NCI-H1417 (cell line): ENCODE data around the gene GNAL.

Experiments used
- DNase-seq, 3 experiments: peaks; one replicate each; lab custom pipeline; 2025; lab: John Stamatoyannopoulos, UW

GNAL gene

DNA sequence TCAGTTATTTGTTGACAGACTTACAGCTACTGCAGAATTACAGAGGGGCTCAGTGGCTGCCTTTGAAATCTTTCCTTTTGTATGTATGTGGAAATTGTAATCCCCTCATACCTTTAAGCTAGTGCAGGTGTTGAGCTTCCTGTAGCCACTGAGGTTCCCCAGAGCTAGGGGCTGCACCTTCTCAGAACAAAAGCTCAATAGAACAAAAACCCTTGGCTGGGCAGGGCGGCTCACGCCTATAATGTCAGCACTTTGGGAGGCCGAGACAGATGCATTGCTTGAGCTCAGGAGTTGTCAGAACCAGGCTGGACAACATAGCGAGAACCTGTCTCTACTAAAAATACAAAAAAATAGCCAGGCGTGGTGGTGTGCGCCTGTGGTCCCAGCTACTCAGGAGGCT, 120.8 kb downstream of the GNAL start:
- no peak for DNase-seq

DNA sequence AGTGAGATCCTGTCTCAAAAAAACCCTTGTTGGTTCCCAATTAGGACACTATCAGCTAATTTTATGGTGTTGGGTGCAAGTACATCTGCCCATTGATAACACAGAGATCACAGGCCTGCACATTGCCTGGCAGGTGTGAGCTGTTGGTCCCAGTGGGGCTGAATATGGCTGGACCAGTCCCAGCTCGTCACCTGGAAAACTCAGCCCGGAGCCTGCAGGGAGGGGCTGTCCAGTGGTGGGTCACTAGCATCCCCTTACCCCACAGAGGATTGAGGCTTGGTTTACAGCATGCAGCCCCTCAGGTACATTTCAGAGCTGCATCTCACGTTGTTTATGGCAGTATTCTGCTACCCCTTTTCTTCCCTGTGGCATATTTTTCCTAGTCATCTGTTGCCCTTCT, 121.3 kb downstream of the GNAL start:
- no peak for DNase-seq

DNA sequence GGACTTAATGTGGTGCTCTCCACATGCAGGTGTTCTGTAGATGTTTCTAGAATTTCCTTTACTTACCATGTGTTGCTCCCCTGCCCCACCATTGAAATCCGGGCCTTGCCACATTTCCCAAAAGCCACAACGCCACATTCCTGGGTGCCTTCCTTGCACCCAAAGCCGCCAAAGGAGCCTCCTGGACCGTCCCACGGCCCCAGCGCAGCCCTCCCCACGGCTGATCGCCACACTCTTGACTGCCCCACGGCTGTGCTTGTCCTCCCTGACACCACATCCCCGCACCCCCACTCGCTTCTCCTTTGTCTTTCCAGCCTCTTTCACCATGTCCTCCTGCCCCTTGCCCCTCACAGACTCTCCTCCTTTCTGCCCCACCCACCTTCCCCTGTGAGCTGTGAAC, 121.9 kb downstream of the GNAL start:
- no peak for DNase-seq

DNA sequence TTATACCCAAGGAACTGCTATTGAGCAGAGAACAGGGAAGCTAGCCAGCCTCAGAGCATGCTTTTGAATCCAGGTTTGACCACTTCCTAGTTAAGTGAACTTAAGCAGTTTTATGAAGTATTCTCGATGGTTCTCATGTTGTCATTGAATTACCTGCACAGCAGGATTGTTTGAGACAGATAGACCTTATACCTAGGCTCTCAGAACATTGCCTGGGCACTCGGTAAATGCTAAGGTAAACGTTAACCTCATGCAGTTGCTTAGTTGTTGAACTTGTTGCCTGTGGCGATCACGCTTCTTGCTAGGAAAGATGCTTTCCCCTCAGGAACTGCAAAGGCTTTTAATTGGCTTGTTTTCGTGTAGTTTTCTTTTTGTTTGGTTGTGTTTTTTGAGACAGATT, 128.2 kb downstream of the GNAL start:
- DNase-seq: no peak

DNA sequence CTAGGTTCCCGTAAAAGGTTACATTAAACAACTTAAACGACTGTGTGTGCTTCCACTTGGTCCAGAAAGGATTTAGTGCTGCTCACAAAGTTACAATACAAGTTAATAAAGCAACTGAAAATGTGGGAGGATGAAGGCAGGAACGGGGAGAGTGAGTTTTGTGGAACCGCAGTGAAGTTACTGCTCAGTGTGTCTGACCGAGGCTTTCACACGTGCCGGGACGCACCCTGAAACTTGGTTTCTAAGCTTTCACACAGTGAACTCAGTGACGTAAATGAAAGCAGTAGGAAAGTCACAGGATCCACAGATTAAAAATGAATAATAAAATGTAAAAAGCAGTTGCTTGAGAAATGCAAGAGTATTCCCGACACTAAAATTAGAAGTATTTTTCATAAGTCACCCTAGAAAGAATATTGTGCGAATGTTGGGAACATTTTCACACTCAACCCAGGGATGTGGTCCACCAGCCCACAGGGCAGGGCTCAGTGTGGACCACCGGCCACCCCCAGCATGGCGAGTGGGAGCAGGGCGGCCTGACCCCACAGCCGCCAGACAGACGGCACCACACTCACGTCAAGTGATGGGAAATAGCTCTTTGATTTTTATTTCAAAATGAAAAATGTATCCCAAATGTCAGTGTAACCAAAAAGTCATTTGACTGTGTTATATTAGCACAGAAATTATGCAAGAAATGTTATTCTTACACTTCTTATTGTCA, 129.6 kb downstream of the GNAL start:
- no peak for DNase-seq

DNA sequence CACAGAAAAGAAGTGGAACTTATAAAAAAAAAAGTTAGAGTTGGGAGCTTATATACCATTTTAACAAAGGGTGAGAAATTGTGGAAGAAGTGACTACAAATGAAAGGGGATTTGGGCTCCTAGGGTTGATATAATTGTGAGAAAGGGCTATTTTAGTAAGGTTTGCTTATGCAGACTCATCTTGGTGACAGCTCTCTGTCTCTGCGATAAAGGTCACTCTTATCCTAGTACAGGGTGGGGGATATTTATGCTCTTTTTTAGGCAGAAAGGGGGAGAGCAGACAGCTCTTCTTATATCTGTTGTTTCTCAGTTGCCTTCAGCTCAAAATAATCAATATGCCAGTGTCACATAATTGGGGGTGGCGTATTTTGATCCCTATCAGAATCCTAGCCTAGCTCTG, 130.9 kb downstream of the GNAL start:
- no peak for DNase-seq

DNA sequence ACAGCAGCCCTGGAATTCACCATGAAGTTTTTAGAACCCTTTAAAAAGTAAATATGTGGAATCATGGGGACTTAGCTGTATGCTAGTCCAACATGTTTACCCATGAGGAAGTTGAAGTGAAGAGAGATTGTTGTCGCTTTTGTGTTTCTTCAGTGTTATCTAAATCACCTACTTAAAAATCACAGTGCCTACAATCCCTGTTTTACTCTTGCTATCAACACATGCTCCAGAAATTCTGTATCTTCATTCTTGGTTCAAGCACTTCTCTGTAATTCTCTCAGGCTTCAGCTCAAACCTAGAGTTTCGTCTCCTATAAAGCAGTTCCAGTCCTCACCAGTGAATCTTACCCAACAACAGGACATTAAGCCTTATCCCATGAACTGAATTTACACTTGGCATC, 131.6 kb downstream of the GNAL start:
- no peak for DNase-seq

DNA sequence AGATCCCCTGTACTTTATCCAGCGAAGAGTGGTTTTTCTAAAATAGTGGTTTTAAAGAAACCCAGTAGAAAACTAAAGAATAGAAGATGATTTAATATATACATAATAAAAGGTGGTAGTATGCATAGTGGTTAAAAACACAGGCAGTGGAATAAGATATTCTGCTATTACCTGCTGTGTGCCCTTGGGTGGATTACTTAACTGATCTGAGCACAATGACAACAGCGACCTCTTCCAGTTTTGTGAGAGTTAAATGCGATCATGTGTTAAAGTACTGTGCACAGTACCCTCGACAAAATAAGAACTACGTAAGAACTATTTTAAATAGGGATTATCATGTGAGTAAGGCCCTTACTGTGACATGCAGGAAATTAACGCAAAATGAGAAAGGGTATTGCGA, 132.1 kb downstream of the GNAL start:
- no peak for DNase-seq

DNA sequence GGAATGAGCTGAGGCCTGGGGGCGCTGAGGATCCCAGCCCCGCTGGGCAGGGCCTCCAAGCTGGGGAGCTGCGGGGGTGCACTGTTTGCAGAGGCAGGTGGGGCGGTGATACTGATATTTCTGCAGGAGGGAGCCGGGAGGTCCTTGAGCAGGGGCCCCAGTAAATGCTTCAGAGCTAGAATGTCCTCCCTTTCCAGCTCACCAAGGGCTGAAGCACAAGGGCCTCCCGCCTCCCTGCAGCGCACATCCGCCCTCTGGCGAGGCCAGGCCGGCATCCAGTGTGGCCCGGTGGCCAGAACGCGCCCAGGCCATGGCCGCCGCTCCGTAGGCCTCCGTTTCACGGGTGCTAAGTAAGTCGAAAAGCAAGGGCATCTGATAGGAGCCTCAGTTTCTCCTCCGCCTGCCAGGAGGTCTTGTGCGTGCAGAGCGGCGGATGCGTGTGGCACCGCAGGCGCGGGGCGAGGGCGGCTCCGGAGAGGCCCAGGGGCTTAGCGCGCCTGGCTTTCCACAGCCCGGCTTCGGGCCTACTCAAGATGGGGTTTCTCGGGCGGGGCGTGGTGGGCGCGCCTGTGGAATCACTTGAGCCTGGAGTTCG, 132.7 kb downstream of the GNAL start:
- DNase-seq: no peak

DNA sequence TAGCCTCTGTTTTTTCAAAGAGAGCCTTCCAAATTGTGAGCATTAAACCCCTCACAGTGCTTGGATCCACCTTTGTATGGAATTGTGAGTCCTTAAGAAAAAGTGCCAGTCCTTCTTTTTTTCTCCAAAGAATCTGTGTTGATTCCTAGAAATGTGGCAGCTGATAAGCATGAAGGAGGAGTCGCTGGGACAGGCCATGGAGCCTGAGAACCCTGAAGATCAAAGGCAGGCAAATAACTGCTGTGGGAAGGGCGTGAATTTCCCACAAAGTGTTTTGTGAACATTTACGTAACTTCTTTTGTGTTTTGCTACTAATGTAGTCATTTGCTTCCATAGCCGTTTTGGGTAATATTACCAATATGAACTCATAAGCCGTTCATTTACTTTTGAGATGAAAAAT, 134.5 kb downstream of the GNAL start:
- DNase-seq: no peak

DNA sequence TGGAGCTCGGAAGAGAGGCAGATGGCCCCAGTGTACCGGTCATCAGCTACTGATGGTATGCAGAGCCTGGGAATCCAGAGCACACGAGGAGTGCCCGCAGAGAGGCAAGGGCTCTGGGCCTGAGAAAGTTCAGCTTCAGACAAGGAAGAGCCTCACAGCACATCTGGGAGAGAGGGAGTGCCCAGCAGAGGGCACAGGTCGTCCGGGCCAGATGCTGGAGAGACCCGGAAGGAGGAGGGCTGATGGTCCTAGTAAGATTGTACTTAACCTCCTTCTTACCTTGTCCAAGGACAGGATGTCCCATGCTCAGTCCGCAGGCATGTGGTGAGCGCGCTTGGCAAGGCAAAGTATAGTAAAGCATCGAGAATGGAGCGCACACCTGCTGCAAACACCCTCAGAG, 137.8 kb downstream of the GNAL start:
- DNase-seq: no peak

DNA sequence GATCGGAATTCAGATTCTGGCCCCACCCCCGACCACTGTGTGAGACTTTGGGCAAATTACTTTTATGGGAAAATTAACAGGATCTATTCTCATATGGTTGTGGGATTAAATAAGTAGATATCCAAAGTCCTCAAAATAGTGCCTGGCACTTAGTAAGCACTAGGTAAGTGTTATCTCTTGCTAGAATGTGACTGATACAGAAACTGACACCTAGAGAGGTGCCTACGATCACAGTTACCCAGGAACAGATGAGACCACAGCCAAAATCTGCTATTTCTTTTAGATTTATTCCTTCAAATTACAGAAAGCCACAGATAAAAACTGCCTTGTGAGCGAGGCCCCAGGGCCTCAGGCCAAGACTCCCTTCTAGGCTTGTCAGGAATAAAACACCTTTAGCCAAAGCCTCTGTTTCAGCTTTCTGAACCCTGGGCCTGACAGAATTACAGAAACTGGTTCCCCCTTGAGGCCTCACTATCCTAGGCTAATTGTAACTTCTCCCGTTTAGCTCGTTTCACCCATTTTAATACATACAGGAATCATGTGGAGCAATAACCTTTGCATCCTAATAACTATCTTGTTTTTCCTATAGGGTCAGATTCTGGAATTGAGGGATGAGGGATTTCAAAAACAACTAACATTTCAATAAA, 139.8 kb downstream of the GNAL start:
- no peak for DNase-seq

DNA sequence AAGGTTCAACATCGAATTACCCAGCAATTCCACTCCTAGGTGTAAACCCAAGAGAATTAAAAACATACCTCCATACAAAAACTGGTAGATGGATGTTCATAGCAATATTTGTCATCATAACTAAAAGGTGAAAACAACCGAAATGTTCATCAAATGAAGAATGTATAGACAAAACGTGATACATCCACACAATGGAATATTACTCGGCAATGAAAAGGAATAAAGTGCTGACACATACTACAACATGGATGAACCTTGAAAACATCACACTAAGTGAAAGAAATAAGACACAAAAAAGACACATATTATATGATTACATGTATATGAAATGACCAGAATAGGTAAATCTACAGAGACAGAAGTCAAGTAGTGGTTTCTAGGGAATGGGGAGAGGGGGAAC, 141.5 kb downstream of the GNAL start:
- no peak for DNase-seq

DNA sequence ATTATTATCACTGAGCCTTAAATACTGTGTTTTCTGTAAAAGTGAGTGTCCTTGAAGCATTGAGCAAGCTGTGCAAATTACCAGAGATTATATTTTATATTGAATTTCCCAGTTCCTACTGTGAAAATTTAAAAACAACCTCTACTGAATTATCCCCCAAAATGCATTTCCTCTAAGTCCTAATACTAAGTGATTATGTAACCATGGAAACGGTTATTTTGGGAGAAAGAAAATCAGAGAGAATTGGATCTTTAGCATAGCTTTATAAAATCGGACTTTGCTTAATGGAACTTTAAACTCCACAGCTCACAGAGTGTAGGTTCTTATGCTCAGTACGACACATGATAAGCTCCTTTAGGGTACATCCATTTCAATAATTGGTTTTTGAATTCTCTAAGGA, 142.9 kb downstream of the GNAL start:
- DNase-seq: peak in 1 of 3 experiments; percentile 47

DNA sequence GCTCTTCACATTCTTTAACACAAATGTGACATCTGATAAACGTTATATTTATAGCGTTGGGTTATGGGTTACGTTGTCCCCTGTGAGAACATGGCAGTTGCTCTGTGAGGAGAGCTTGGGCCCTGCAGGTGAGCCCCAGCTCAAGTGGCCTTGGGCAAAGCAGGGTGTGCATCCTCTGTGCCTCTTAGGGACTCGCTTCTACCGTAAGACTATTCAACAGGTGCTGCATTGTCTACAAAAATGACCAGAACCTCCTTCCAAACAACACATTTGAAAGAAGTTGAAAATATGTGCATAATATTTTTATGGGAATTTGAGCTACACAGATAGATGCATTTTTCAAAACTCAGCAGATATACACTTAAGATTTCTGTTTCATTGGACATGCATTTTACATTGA, 145.7 kb downstream of the GNAL start:
- DNase-seq: no peak

DNA sequence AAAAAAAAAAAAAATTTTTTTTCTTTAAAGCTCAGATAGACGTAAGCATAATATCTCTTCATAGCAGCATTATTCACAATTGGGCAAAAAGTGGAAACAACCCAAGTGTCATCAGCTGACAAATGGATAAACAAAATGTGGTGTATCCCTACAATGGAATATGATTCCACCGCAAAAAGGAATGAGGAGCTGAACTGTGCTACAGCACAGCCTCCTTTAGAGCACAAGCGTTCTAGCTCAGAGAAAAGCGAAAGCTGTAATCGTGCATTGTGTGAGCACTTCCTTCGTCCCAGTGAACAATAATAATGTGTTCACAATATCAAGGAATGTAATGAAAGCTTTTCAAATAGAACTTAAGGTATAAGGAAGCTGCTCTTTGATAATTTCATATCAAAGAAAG, 150.5 kb downstream of the GNAL start:
- no peak for DNase-seq

DNA sequence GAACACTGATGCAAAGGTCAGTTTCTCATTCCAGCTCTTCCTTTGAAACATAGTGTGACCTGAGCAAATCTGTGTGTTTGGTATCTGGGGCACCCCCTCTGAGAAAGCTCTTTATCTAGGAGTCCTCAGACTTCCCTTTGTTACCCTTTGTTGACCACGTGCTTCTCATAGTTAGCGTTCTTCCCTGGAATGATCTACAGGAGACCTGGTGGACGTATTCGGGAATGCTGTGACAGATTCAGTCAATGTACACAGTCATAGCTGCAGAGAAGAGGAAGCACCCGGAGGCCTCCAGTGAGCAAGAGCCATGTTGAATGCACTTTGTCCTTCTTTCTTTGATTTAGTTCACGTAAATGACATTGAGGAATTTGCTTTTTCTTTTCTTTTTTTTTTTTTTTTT, 151.4 kb downstream of the GNAL start:
- no peak for DNase-seq

DNA sequence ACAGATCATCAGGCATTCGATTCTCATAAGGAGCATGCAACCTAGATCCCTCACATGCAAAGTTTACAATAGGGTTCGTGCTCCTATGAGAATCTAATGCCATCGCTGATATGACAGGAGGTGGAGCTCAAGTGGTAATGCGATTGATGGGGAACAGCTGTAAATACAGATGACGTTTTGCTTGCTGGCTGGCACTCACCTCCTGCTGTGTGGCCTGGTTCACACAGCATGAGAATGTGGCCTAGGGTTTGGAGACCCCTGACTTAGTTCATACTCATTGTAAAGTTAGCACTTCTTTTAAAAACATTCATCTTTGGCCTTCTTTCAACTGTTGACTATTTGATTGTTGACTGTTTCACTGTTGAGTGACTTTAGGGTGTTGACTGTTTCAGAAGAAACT, 153.5 kb downstream of the GNAL start:
- DNase-seq: peak in 1 of 3 experiments; percentile 15

DNA sequence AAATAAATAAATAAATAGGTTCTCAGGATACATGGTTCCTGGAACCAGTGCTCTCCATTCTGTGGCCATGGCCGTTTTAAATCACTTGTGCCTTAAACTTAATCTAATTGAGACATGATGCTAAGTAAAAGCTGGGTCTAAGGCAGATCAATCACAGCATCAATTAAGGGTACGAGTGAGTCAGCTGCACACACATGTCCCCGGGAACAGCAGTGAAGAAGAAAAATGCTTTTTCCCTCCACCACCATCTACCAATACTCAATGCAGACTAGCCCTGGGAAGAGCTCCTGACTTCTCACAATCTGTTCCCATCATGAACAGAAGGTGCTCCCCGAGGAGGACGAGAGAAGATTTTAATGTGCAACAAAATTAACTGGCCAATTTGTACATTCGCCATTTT, 155.4 kb downstream of the GNAL start:
- DNase-seq: no peak

DNA sequence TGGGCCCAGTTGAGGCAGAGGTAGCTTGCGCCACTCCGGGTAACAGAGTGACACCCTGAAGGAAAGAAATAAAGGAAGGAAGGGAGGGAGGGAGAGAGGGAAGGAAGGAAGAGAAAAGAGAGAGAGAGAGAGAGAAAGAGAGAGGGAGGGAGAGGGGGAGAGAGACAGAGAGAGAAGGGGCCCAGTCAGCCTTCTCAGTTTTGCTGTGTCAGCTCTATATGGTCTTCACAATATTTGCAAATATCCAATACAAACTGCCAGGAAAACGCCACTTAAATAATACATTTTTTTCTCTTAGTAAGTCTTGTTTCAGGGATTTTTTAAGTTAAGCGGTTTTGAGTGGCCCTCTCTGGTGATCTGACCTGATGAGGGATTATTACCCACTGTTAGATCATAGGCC, 156.6 kb downstream of the GNAL start:
- no peak for DNase-seq

DNA sequence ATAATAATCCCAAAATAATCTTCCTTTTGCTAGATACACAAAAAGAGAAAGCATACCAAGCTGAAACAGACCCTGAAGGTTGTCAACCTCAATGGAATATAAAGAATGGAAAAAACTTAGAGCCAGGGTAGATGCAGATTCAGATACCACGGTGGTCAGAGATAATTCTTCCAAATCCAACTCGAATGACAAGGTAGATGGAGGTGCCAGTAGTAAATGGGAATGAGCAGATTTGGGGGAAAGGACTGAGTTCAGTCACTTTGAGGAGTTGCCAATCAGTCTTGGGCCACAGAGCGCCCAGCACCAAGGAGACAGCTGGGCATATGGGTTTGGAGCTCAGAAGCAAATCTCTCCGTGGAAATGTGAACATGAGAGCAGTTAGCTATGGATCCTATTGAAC, 158.7 kb downstream of the GNAL start:
- DNase-seq: no peak

DNA sequence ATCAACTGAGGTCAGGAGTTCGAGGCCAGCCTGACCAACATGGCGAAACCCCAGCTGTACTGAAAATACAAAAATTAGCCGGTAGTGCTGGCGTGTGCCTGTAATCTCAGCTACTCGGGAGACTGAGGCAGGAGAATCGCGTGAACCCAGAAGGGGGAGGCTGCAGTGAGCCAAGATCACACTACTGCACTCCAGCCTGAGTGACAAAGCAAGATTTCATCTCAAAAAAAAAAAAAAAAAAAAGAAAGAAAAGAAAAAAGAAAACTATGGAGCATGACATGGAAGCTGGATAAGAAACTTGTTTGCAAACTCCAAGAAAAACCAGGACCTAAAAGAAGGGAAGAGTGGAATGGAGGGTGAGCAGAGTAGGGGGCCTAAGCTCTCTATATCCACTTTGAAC, 160.2 kb downstream of the GNAL start:
- no peak for DNase-seq

DNA sequence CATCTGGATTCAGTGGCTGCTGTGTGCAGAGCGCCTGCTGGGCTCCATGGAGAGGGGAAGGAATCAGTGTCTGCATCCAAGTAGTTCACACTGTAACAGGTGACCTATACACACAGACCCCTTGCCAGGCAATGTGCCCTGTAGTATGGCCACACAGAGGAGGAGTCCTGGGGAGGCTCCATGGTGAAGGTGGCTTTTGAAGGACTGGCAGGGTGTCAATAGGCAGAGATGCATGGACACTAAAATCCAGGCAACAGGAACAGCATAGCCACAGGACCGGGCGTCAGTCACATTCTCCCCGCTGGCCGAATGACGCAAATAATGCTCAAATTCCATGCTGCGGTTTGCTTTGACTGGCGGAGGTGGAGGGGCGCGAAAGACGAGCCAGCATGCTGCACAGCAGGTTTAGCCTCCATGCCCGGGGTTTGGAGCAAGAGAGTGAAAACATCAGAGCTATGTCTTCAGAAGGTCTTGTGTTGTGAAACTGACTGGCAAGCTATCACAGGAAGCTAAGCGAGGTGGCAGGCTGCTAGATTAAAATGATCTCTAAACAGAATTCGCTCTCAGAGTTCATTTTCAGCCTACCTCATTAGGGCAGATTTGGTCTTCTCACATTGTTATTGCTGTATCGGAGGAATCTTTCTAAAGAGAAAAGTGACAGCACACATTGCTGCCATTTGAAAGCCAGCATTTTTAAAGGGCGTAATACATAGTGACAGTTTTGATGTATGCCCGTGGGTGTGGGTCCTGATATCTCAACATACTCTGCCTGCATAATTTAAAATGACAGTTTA, 161.0 kb downstream of the GNAL start:
- peak; percentile 38 to 84 (median 59) for DNase-seq
